HEK293 (cell line): Measurements from ENCODE around the gene DDX27.

Experiments used
- BCL6B ChIP-seq: fragments of 450-650 bp; formaldehyde crosslinking; IDR thresholded peaks from 2 replicates; pipeline ENCODE4 v1.5.1; 2017; ENCODE audit warnings: missing biosample characterization, missing genetic modification characterization
- ELK4 ChIP-seq: IDR thresholded peaks from 2 replicates; pipeline ENCODE4 v1.6.1; 2011; ENCODE audit warnings: mild to moderate bottlenecking, low read depth, low read length, borderline replicate concordance
- HOXC10 ChIP-seq: sonication (generic); formaldehyde crosslinking; IDR thresholded peaks from 2 replicates; pipeline ENCODE4 v1.8.1; 2023; ENCODE audit warnings: mild to moderate bottlenecking, missing genetic modification reagents
- KLF7 ChIP-seq: fragments of 450-650 bp; formaldehyde crosslinking; IDR thresholded peaks from 2 replicates; pipeline ENCODE4 v1.5.1; 2016; ENCODE audit warnings: missing biosample characterization, missing genetic modification characterization, borderline replicate concordance
- OSR2 ChIP-seq: fragments of 450-650 bp; formaldehyde crosslinking; IDR thresholded peaks from 2 replicates; pipeline ENCODE4 v1.5.1; 2016; ENCODE audit warnings: missing biosample characterization, missing genetic modification characterization
- SCRT2 ChIP-seq: fragments of 450-650 bp; formaldehyde crosslinking; IDR thresholded peaks from 2 replicates; pipeline ENCODE4 v1.5.1; 2016; ENCODE audit warnings: missing biosample characterization, missing genetic modification characterization
- SP2 ChIP-seq: fragments of 450-650 bp; formaldehyde crosslinking; IDR thresholded peaks from 2 replicates; pipeline ENCODE4 v1.5.1; 2016; ENCODE audit warnings: missing biosample characterization, missing genetic modification characterization
- YY1 ChIP-seq: fragments of 450-650 bp; formaldehyde crosslinking; IDR thresholded peaks from 2 replicates; pipeline ENCODE4 v1.5.1; 2018; ENCODE audit warnings: missing biosample characterization, missing genetic modification characterization
- ZFHX2 ChIP-seq: fragments of 450-650 bp; formaldehyde crosslinking; conservative IDR thresholded peaks from 2 replicates; pipeline ENCODE4 v1.5.1; 2016; ENCODE audit warnings: missing biosample characterization, missing genetic modification characterization
- ZFP69B ChIP-seq: fragments of 450-650 bp; formaldehyde crosslinking; IDR thresholded peaks from 2 replicates; pipeline ENCODE4 v1.5.1; 2016; ENCODE audit warnings: missing biosample characterization, missing genetic modification characterization
- ZNF112 ChIP-seq: fragments of 450-650 bp; formaldehyde crosslinking; IDR thresholded peaks from 2 replicates; pipeline ENCODE4 v1.5.0; 2017; ENCODE audit warnings: missing biosample characterization, missing genetic modification characterization
- ZNF138 ChIP-seq: fragments of 450-650 bp; formaldehyde crosslinking; IDR thresholded peaks from 2 replicates; pipeline ENCODE4 v1.5.1; 2016; ENCODE audit warnings: missing biosample characterization, missing genetic modification characterization, borderline replicate concordance
- ZNF169 ChIP-seq: fragments of 450-650 bp; formaldehyde crosslinking; IDR thresholded peaks from 2 replicates; pipeline ENCODE4 v1.5.1; 2016; ENCODE audit warnings: missing biosample characterization, missing genetic modification characterization
- ZNF239 ChIP-seq: fragments of 450-650 bp; formaldehyde crosslinking; IDR thresholded peaks from 2 replicates; pipeline ENCODE4 v1.5.1; 2016; ENCODE audit warnings: missing biosample characterization, missing genetic modification characterization
- ZNF266 ChIP-seq: fragments of 450-650 bp; formaldehyde crosslinking; IDR thresholded peaks from 2 replicates; pipeline ENCODE4 v1.5.1; 2016; ENCODE audit warnings: missing biosample characterization, missing genetic modification characterization, low read depth
- ZNF311 ChIP-seq: fragments of 450-650 bp; formaldehyde crosslinking; IDR thresholded peaks from 2 replicates; pipeline ENCODE4 v1.5.1; 2017; ENCODE audit warnings: missing biosample characterization, missing genetic modification characterization, borderline replicate concordance
- ZNF335 ChIP-seq: fragments of 450-650 bp; formaldehyde crosslinking; conservative IDR thresholded peaks from 2 replicates; pipeline ENCODE4 v1.5.1; 2016; ENCODE audit warnings: missing biosample characterization, missing genetic modification characterization
- ZNF394 ChIP-seq: fragments of 450-650 bp; formaldehyde crosslinking; IDR thresholded peaks from 2 replicates; pipeline ENCODE4 v1.5.1; 2016; ENCODE audit warnings: missing biosample characterization, missing genetic modification characterization, mild to moderate bottlenecking, moderate library complexity, borderline replicate concordance
- ZNF423 ChIP-seq: fragments of 450-650 bp; formaldehyde crosslinking; IDR thresholded peaks from 2 replicates; pipeline ENCODE4 v1.5.1; 2016; ENCODE audit warnings: missing biosample characterization, missing genetic modification characterization
- ZNF510 ChIP-seq: fragments of 450-650 bp; formaldehyde crosslinking; IDR thresholded peaks from 2 replicates; pipeline ENCODE4 v1.5.1; 2018; ENCODE audit warnings: mild to moderate bottlenecking, missing genetic modification characterization, missing biosample characterization; ENCODE audit not compliant: insufficient replicate concordance
- ZNF521 ChIP-seq: fragments of 450-650 bp; formaldehyde crosslinking; IDR thresholded peaks from 2 replicates; pipeline ENCODE4 v1.5.1; 2017; ENCODE audit warnings: missing biosample characterization, mild to moderate bottlenecking, missing genetic modification characterization
- ZNF530 ChIP-seq: fragments of 450-650 bp; formaldehyde crosslinking; IDR thresholded peaks from 2 replicates; pipeline ENCODE4 v1.5.1; 2016; ENCODE audit warnings: low read depth, missing biosample characterization, missing genetic modification characterization
- ZNF558 ChIP-seq: fragments of 450-650 bp; formaldehyde crosslinking; IDR thresholded peaks from 2 replicates; pipeline ENCODE4 v1.5.1; 2016; ENCODE audit warnings: missing biosample characterization, missing genetic modification characterization
- ZNF560 ChIP-seq: fragments of 450-650 bp; formaldehyde crosslinking; IDR thresholded peaks from 2 replicates; pipeline ENCODE4 v1.5.1; 2017; ENCODE audit warnings: missing biosample characterization, missing genetic modification characterization, borderline replicate concordance
- ZNF624 ChIP-seq: fragments of 450-650 bp; formaldehyde crosslinking; IDR thresholded peaks from 2 replicates; pipeline ENCODE4 v1.5.1; 2017; ENCODE audit warnings: missing biosample characterization, missing genetic modification characterization
- ZNF639 ChIP-seq: fragments of 450-650 bp; formaldehyde crosslinking; IDR thresholded peaks from 2 replicates; pipeline ENCODE4 v1.5.1; 2016; ENCODE audit warnings: missing biosample characterization, missing genetic modification characterization
- ZNF76 ChIP-seq: fragments of 450-650 bp; formaldehyde crosslinking; IDR thresholded peaks from 2 replicates; pipeline ENCODE4; 2016; ENCODE audit warnings: low read depth, missing biosample characterization, missing genetic modification characterization, borderline replicate concordance
- ZNF792 ChIP-seq: fragments of 450-650 bp; formaldehyde crosslinking; IDR thresholded peaks from 2 replicates; pipeline ENCODE4 v1.5.1; 2016; ENCODE audit warnings: missing biosample characterization, missing genetic modification characterization

Gene DDX27

GRCh38 chr20:49186535-49187329 lies 32.5 kb upstream of the DDX27 start (continued):
- TF ChIP-seq ZNF394 (0 out of 2 replicates have a peak, but pooled peaks have one; percentile 29), ZNF138 (tag by site-specific recombination) (no peak), ZNF112 (tag by site-specific recombination) (no peak), ZNF76 (tag by site-specific recombination) (no peak), ZNF335 (tag by site-specific recombination) (no peak), ZFHX2 (tag by site-specific recombination) (no peak), YY1 (no peak), ZNF792 (tag by site-specific recombination) (no peak), ZFP69B (no peak), ZNF510 (tag by site-specific recombination) (no peak), ZNF560 (tag by site-specific recombination) (no peak), ELK4 (no peak), ZNF169 (tag by site-specific recombination) (no peak), ZNF624 (tag by site-specific recombination) (no peak), ZNF521 (no peak), ZNF558 (tag by site-specific recombination) (no peak), HOXC10 (CRISPR knock-in tag) (no peak), ZNF266 (tag by site-specific recombination) (no peak), ZNF311 (tag by site-specific recombination) (no peak), BCL6B (tag by site-specific recombination) (no peak), ZNF239 (tag by site-specific recombination) (no peak), ZNF423 (tag by site-specific recombination) (no peak), OSR2 (tag by site-specific recombination) (0 out of 2 replicates have a peak, but pooled peaks have one; percentile 16), SP2 (tag by site-specific recombination) (peak; percentile 20; the same call in 1 of the 2 replicates), KLF7 (tag by site-specific recombination) (no peak), ZNF530 (no peak), ZNF639 (tag by site-specific recombination) (0 out of 2 replicates have a peak, but pooled peaks have one; percentile 10), SCRT2 (tag by site-specific recombination) (peak; percentile 96)
